OCI-LY3 (cell line): ENCODE results near the gene CELSR3.

ENCODE experiments used
- H2AFZ ChIP-seq: fragments of 200-600, 300-600 bp; shearing (Covaris generic); 2 replicates; pipeline ENCODE4 v1.6.0; 2014; ENCODE audit warnings: antibody characterized with exemption, low read depth, low read length
- H3K27ac ChIP-seq: fragments of 200-600, 300-600 bp; sonication (generic); 2 replicates; pipeline ENCODE4 v1.5.1; 2014; ENCODE audit warnings: mild to moderate bottlenecking, low read length, moderate library complexity, mixed read lengths
- H3K27me3 ChIP-seq: fragments of 200-600, 300-600 bp; sonication (generic); 2 replicates; pipeline ENCODE4 v1.6.1; 2014; ENCODE audit warnings: low read depth, low read length, mixed read lengths
- H3K36me3 ChIP-seq: fragments of 200-600, 300-600 bp; sonication (generic); replicated peaks from 2 replicates; pipeline ENCODE3; 2014; ENCODE audit warnings: low read depth, low read length, mixed read lengths
- H3K4me1 ChIP-seq: fragments of 300-600, 200-600 bp; sonication (generic); 2 replicates; pipeline ENCODE4 v1.6.1; 2014; ENCODE audit warnings: low read length, mixed read lengths
- H3K4me2 ChIP-seq: fragments of 200-600, 300-600 bp; sonication (generic); 2 replicates; pipeline ENCODE4 v1.6.1; 2014; ENCODE audit warnings: low read length, mixed read lengths
- H3K4me3 ChIP-seq: fragments of 300-600, 200-600 bp; sonication (generic); 2 replicates; pipeline ENCODE4 v1.5.1; 2014; ENCODE audit warnings: antibody characterized with exemption, mild to moderate bottlenecking, low read length, moderate library complexity
- H3K79me2 ChIP-seq: fragments of 300-600, 200-600 bp; shearing (Covaris generic); 2 replicates; pipeline ENCODE4 v1.6.1; 2014; ENCODE audit warnings: mild to moderate bottlenecking, low read length, mixed read lengths
- H3K9ac ChIP-seq: fragments of 300-600, 200-600 bp; shearing (Covaris generic); 2 replicates; pipeline ENCODE4 v1.6.0; 2014; ENCODE audit warnings: mild to moderate bottlenecking, low read length, moderate library complexity
- H3K9me3 ChIP-seq: fragments of 200-600, 300-600 bp; shearing (Covaris generic); 2 replicates; pipeline ENCODE4 v1.6.1; 2014; ENCODE audit warnings: low read length, mixed read lengths; ENCODE audit not compliant: insufficient read depth
- H4K20me1 ChIP-seq: fragments of 200-600, 300-600 bp; sonication (generic); 2 replicates; pipeline ENCODE4 v1.6.1; 2016; ENCODE audit warnings: low read length, mixed read lengths; ENCODE audit not compliant: insufficient read depth
- CTCF ChIP-seq: fragments of 200-600, 300-600 bp; sonication (generic); IDR thresholded peaks from 2 replicates; pipeline ENCODE4 v1.5.1; 2014; ENCODE audit warnings: antibody characterized with exemption, low read length, low read depth
- EZH2phosphoT487 ChIP-seq: fragments of 200-600 bp; shearing (Covaris generic); IDR thresholded peaks from 2 replicates; pipeline ENCODE4 v1.6.1; 2018; ENCODE audit warnings: antibody characterized with exemption, mixed run types, low read depth

CELSR3 gene

GRCh38 chr3:48642605-48643004 lies 20.1 kb downstream of the CELSR3 start:
- Histone ChIP-seq H3K4me1 (no peaks in the 10 kb centered on the region), H3K9ac (no peak overlapping the region), H2AFZ (no peak overlapping the region), H3K79me2 (no peaks in the 10 kb centered on the region), H3K27ac (no peak overlapping the region), H3K9me3 (no peaks in the 10 kb centered on the region), H3K4me2 (no peak overlapping the region), H3K27me3 (no peaks in the 10 kb centered on the region), H3K36me3 (no peaks in the 10 kb centered on the region), H3K4me3 (no peak overlapping the region), H4K20me1 (no peaks in the 10 kb centered on the region)
- no peak for TF ChIP-seq EZH2phosphoT487
- no peak for TF ChIP-seq CTCF

GRCh38 chr3:48641396-48641795 lies 21.3 kb downstream of the CELSR3 start:
- TF ChIP-seq EZH2phosphoT487 (no peak), CTCF (no peak)
- H4K20me1 ChIP-seq, result no peaks in the 10 kb centered on the region
- H3K9me3 ChIP-seq, result no peaks in the 10 kb centered on the region
- H2AFZ ChIP-seq, result no peak overlapping the region
- H3K4me1 ChIP-seq, result peaks cover 3% of the 10 kb centered on the region
- H3K9ac ChIP-seq, result no peak overlapping the region
- no peaks in the 10 kb centered on the region for H3K36me3 ChIP-seq
- H3K79me2 ChIP-seq, result no peaks in the 10 kb centered on the region
- H3K4me2 ChIP-seq, result no peak overlapping the region
- H3K27me3 ChIP-seq, result no peaks in the 10 kb centered on the region
- H3K4me3 ChIP-seq, result no peak overlapping the region
- H3K27ac ChIP-seq, result no peak overlapping the region

GRCh38 chr3:48639944-48640606 lies 22.6 kb downstream of the CELSR3 start:
- Histone ChIP-seq H3K79me2 (no peaks in the 10 kb centered on the region), H2AFZ (no peak overlapping the region), H3K9me3 (no peaks in the 10 kb centered on the region), H4K20me1 (no peaks in the 10 kb centered on the region), H3K9ac (no peak overlapping the region), H3K4me3 (no peak overlapping the region), H3K36me3 (no peaks in the 10 kb centered on the region), H3K27me3 (no peaks in the 10 kb centered on the region), H3K4me2 (no peak overlapping the region), H3K4me1 (peaks cover 6% of the 10 kb centered on the region), H3K27ac (no peak overlapping the region)
- no peak for TF ChIP-seq EZH2phosphoT487
- TF ChIP-seq CTCF, result no peak

GRCh38 chr3:48637305-48637704 lies 25.4 kb downstream of the CELSR3 start:
- 0 out of 2 replicates have a peak, but pooled peaks cover 4% of the 10 kb centered on the region for H3K79me2 ChIP-seq
- peaks cover 5% of the 10 kb centered on the region for H3K36me3 ChIP-seq
- peaks cover 14% of the 10 kb centered on the region for H3K4me1 ChIP-seq
- H3K4me3 ChIP-seq, result no peak overlapping the region
- TF ChIP-seq EZH2phosphoT487, result no peak
- TF ChIP-seq CTCF, result 0 out of 2 replicates have a peak, but pooled peaks have one; percentile 6
- H3K9me3 ChIP-seq, result no peaks in the 10 kb centered on the region
- H3K9ac ChIP-seq, result no peak overlapping the region
- no peaks in the 10 kb centered on the region for H3K27me3 ChIP-seq
- peaks cover 9% of the 10 kb centered on the region; the same call in 1 of the 2 replicates for H4K20me1 ChIP-seq
- no peak overlapping the region for H3K27ac ChIP-seq
- no peak overlapping the region for H2AFZ ChIP-seq
- no peak overlapping the region for H3K4me2 ChIP-seq
